ENCODE results near the gene ASPG. TPM values are rescaled to one million over a fixed set of nuclear protein-coding genes. Genes with fewer than 3 reads are reported as not detected.

Gene ASPG
- polyA plus RNA-seq, 1 experiment = 0.12 TPM

GRCh38 chr14:104049576-104050240, 35.8 kb upstream of the ASPG start:
- Histone ChIP-seq H3K4me3 (ENCODE audit: low read depth, low read length) (no peak overlapping the region), H3K36me3 (ENCODE audit: control insufficient read depth, insufficient read depth, low read length) (no peaks in the 10 kb centered on the region), H3K27me3 (ENCODE audit: control insufficient read depth, insufficient read depth, low read length) (peaks cover 1% of the 10 kb centered on the region; the same call in 1 of the 2 replicates)
- TF ChIP-seq, protein P1, sequence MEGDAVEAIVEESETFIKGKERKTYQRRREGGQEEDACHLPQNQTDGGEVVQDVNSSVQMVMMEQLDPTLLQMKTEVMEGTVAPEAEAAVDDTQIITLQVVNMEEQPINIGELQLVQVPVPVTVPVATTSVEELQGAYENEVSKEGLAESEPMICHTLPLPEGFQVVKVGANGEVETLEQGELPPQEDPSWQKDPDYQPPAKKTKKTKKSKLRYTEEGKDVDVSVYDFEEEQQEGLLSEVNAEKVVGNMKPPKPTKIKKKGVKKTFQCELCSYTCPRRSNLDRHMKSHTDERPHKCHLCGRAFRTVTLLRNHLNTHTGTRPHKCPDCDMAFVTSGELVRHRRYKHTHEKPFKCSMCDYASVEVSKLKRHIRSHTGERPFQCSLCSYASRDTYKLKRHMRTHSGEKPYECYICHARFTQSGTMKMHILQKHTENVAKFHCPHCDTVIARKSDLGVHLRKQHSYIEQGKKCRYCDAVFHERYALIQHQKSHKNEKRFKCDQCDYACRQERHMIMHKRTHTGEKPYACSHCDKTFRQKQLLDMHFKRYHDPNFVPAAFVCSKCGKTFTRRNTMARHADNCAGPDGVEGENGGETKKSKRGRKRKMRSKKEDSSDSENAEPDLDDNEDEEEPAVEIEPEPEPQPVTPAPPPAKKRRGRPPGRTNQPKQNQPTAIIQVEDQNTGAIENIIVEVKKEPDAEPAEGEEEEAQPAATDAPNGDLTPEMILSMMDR (IDR thresholded peaks at IDR 0.05; ENCODE audit: insufficient read depth, low read depth, low read length) = no peak
- ChIA-PET POLR2A (no interaction called here), CTCF (no interaction called here)
- DNase-seq (ENCODE audit: low read depth) = no peak

- Histone ChIP-seq H3K36me3 (ENCODE audit: control insufficient read depth, insufficient read depth, low read length) (no peaks in the 10 kb centered on the region), H3K27me3 (ENCODE audit: control insufficient read depth, insufficient read depth, low read length) (peaks cover 1% of the 10 kb centered on the region; the same call in 1 of the 2 replicates), H3K4me3 (ENCODE audit: low read depth, low read length) (no peak overlapping the region)
- no peak for DNase-seq (ENCODE audit: low read depth)
- TF ChIP-seq, protein P1 (IDR thresholded peaks at IDR 0.05; ENCODE audit: insufficient read depth, low read depth, low read length) = no peak
- ChIA-PET CTCF (interaction anchor here (1.4 kb wide), 1 partner anchor 27 kb away, joined by 4 read pairs; no protein-coding TSS in a partner anchor), POLR2A (no interaction called here)
Observed at GRCh38 chr14:104051092-104051813, 34.2 kb upstream of the ASPG start.

GRCh38 chr14:104054222-104054905, 31.1 kb upstream of the ASPG start:
- POLR2A ChIA-PET = no interaction called here

GRCh38 chr14:104062281-104062680, 23.2 kb upstream of the ASPG start:
- no peak for DNase-seq (ENCODE audit: low read depth)
- CTCF ChIA-PET = interaction anchor here (1.4 kb wide), 1 partner anchor 16 kb away, joined by 4 read pairs; no protein-coding TSS in a partner anchor
- H3K4me3 ChIP-seq (ENCODE audit: low read depth, low read length) = no peak overlapping the region
- H3K36me3 ChIP-seq (ENCODE audit: control insufficient read depth, insufficient read depth, low read length) = no peaks in the 10 kb centered on the region
- no peaks in the 10 kb centered on the region for H3K27me3 ChIP-seq (ENCODE audit: control insufficient read depth, insufficient read depth, low read length)
- POLR2A ChIA-PET = no interaction called here
- TF ChIP-seq, protein P1 (IDR thresholded peaks at IDR 0.05; ENCODE audit: insufficient read depth, low read depth, low read length) = no peak

More at GRCh38 chr14:104054222-104054905, 31.1 kb upstream of the ASPG start:
- DNase-seq (ENCODE audit: low read depth) = no peak
- H3K4me3 ChIP-seq (ENCODE audit: low read depth, low read length) = no peak overlapping the region
- CTCF ChIA-PET = no interaction called here
- no peaks in the 10 kb centered on the region for H3K36me3 ChIP-seq (ENCODE audit: control insufficient read depth, insufficient read depth, low read length)
- TF ChIP-seq, protein P1 (IDR thresholded peaks at IDR 0.05; ENCODE audit: insufficient read depth, low read depth, low read length) = no peak
- H3K27me3 ChIP-seq (ENCODE audit: control insufficient read depth, insufficient read depth, low read length) = peaks cover 1% of the 10 kb centered on the region; the same call in 1 of the 2 replicates

- Histone ChIP-seq H3K27me3 (ENCODE audit: control insufficient read depth, insufficient read depth, low read length) (no peaks in the 10 kb centered on the region), H3K36me3 (ENCODE audit: control insufficient read depth, insufficient read depth, low read length) (no peaks in the 10 kb centered on the region), H3K4me3 (ENCODE audit: low read depth, low read length) (no peak overlapping the region)
- no peak for DNase-seq (ENCODE audit: low read depth)
- ChIA-PET POLR2A (no interaction called here), CTCF (interaction anchor here (1.5 kb wide), 1 partner anchor 14 kb away, joined by 10 read pairs; no protein-coding TSS in a partner anchor)
- TF ChIP-seq, protein P1 (IDR thresholded peaks at IDR 0.05; ENCODE audit: insufficient read depth, low read depth, low read length) = no peak
Observed at GRCh38 chr14:104064003-104064402, 21.5 kb upstream of the ASPG start.
